Stimulated activated naive B cell treated with anti-CD40 and anti-IgM and Interleukin-4, amounts not matched to agents 10 μg/mL and 1 μg/mL and 100 μg/mL, for 72 hours (primary cell): ENCODE results near the gene PHC1.
"Not testable (repeated sequence)": the region's sequence is repeated elsewhere in the genome, so short reads cannot be mapped to it uniquely, and the experiment has no call there.

ENCODE experiments used
- ATAC-seq, 2 donors: fragments of 150-1000 bp; cut with Tn5 transposase; replicated peaks; 2 replicates each; pipeline ENCODE4 v1.10.0; 2021; ENCODE audit warnings: moderate library complexity in 1 of 2
- DNase-seq: peaks from one replicate; pipeline ENCODE4 v3.0.0; 2021
- H3K27ac Mint-ChIP-seq: one replicate; pipeline ENCODE4 v1.8.0; 2022; ENCODE audit warnings: mild to moderate bottlenecking, mixed read lengths
- H3K27me3 Mint-ChIP-seq, 2 donors: one replicate each; pipeline ENCODE4 v1.8.0; 2022; ENCODE audit warnings: mixed read lengths in 2 of 2
- H3K36me3 Mint-ChIP-seq, 2 donors: one replicate each; pipeline ENCODE4 v1.8.0; 2022; ENCODE audit warnings: mixed read lengths in 2 of 2, mild to moderate bottlenecking in 1 of 2
- H3K4me1 Mint-ChIP-seq, 2 donors: one replicate each; pipeline ENCODE4 v1.8.0; 2022; ENCODE audit warnings: mixed read lengths in 2 of 2, mild to moderate bottlenecking in 1 of 2
- H3K4me3 Mint-ChIP-seq, 2 donors: one replicate each; pipeline ENCODE4 v1.8.0; 2022; ENCODE audit warnings: mild to moderate bottlenecking in 2 of 2, mixed read lengths in 2 of 2, moderate library complexity in 1 of 2
- H3K9me3 Mint-ChIP-seq, 2 donors: one replicate each; pipeline ENCODE4 v1.8.0; 2022; ENCODE audit warnings: mixed read lengths in 2 of 2, mild to moderate bottlenecking in 1 of 2

The PHC1 gene

GRCh38 chr12:8899830-8900229, 14.5 kb upstream of the PHC1 start:
- peaks cover 39 to 60% of the 10 kb centered on the region in 2 donors for H3K4me1 Mint-ChIP-seq
- H3K9me3 Mint-ChIP-seq = peaks cover 12 to 17% of the 10 kb centered on the region in 2 donors
- H3K27ac Mint-ChIP-seq = no peak overlapping the region
- H3K4me3 Mint-ChIP-seq = peak overlapping the region in 1 of 2 donors; percentile 46
- H3K36me3 Mint-ChIP-seq = peaks cover 19 to 26% of the 10 kb centered on the region in 2 donors
- ATAC-seq (no peak), DNase-seq (no peak)
- H3K27me3 Mint-ChIP-seq = no peaks in the 10 kb centered on the region

- not testable (repeated sequence) for H3K27me3 Mint-ChIP-seq
- Mint-ChIP-seq H3K27ac (peak overlapping the region; percentile 63), H3K36me3 (peaks cover 19 to 26% of the 10 kb centered on the region in 2 donors), H3K4me1 (peaks cover 38 to 55% of the 10 kb centered on the region in 2 donors), H3K4me3 (peak overlapping the region; percentile 3 to 21), H3K9me3 (peaks cover 12 to 17% of the 10 kb centered on the region in 2 donors)
- DNase-seq = peak; percentile 19
- ATAC-seq = peak; percentile 73 to 76
These were observed 11.6 kb upstream of the PHC1 start for GRCh38 chr12:8902703-8903102.

- ATAC-seq (peak in 1 of 2 donors; percentile 35), DNase-seq (no peak)
- peaks cover 12 to 17% of the 10 kb centered on the region in 2 donors for H3K9me3 Mint-ChIP-seq
- H3K27me3 Mint-ChIP-seq = no peaks in the 10 kb centered on the region
- peak overlapping the region; percentile 78 for H3K27ac Mint-ChIP-seq
- H3K4me3 Mint-ChIP-seq = peak overlapping the region; percentile 18 to 48
- H3K36me3 Mint-ChIP-seq = peaks cover 19 to 26% of the 10 kb centered on the region in 2 donors
- H3K4me1 Mint-ChIP-seq = peaks cover 38 to 54% of the 10 kb centered on the region in 2 donors
These were observed 10.7 kb upstream of the PHC1 start for GRCh38 chr12:8903646-8904045.

GRCh38 chr12:8904665-8905064, 9.6 kb upstream of the PHC1 start:
- Mint-ChIP-seq H3K27me3 (no peaks in the 10 kb centered on the region), H3K36me3 (peaks cover 19 to 26% of the 10 kb centered on the region in 2 donors), H3K4me1 (peaks cover 30 to 44% of the 10 kb centered on the region in 2 donors), H3K9me3 (peaks cover 12 to 16% of the 10 kb centered on the region in 2 donors), H3K4me3 (no peak overlapping the region), H3K27ac (no peak overlapping the region)
- DNase-seq = no peak
- peak; percentile 48 to 52 for ATAC-seq

- ATAC-seq = no peak
- DNase-seq = no peak
- H3K27ac Mint-ChIP-seq = no peak overlapping the region
- H3K36me3 Mint-ChIP-seq = peaks cover 12 to 17% of the 10 kb centered on the region in 2 donors
- peaks cover 11 to 12% of the 10 kb centered on the region in 2 donors for H3K9me3 Mint-ChIP-seq
- H3K4me3 Mint-ChIP-seq = no peak overlapping the region
- peaks cover 25 to 36% of the 10 kb centered on the region in 2 donors for H3K4me1 Mint-ChIP-seq
- no peaks in the 10 kb centered on the region for H3K27me3 Mint-ChIP-seq
These were observed 8.8 kb upstream of the PHC1 start for GRCh38 chr12:8905546-8905945.

GRCh38 chr12:8906266-8907180, 7.8 kb upstream of the PHC1 start:
- H3K4me3 Mint-ChIP-seq = no peak overlapping the region
- DNase-seq = no peak
- peaks cover 8 to 12% of the 10 kb centered on the region in 2 donors for H3K36me3 Mint-ChIP-seq
- peaks cover 11 to 12% of the 10 kb centered on the region in 2 donors for H3K9me3 Mint-ChIP-seq
- H3K27me3 Mint-ChIP-seq = no peaks in the 10 kb centered on the region
- peaks cover 25 to 42% of the 10 kb centered on the region in 2 donors for H3K4me1 Mint-ChIP-seq
- no peak for ATAC-seq
- no peak overlapping the region for H3K27ac Mint-ChIP-seq

- Mint-ChIP-seq H3K4me3 (no peak overlapping the region), H3K27ac (no peak overlapping the region), H3K27me3 (no peaks in the 10 kb centered on the region), H3K36me3 (peaks cover 6 to 10% of the 10 kb centered on the region in 2 donors), H3K9me3 (peaks cover 8 to 10% of the 10 kb centered on the region in 2 donors), H3K4me1 (peaks cover 23 to 43% of the 10 kb centered on the region in 2 donors)
- ATAC-seq (no peak), DNase-seq (no peak)
These were observed 6.8 kb upstream of the PHC1 start for GRCh38 chr12:8907513-8907912.

- H3K4me1 Mint-ChIP-seq = peaks cover 16 to 32% of the 10 kb centered on the region in 2 donors
- no peak overlapping the region for H3K27ac Mint-ChIP-seq
- no peaks in the 10 kb centered on the region for H3K27me3 Mint-ChIP-seq
- H3K9me3 Mint-ChIP-seq = no peaks in the 10 kb centered on the region
- ATAC-seq = no peak
- DNase-seq = no peak
- H3K4me3 Mint-ChIP-seq = no peak overlapping the region
- H3K36me3 Mint-ChIP-seq = no peaks in the 10 kb centered on the region
These were observed 4.6 kb upstream of the PHC1 start for GRCh38 chr12:8909752-8910151.

- no peak overlapping the region for H3K4me3 Mint-ChIP-seq
- H3K36me3 Mint-ChIP-seq = no peaks in the 10 kb centered on the region
- H3K9me3 Mint-ChIP-seq = no peaks in the 10 kb centered on the region
- ATAC-seq (no peak), DNase-seq (no peak)
- H3K27ac Mint-ChIP-seq = no peak overlapping the region
- H3K4me1 Mint-ChIP-seq = peaks cover 10 to 22% of the 10 kb centered on the region in 2 donors
- H3K27me3 Mint-ChIP-seq = no peaks in the 10 kb centered on the region
These were observed 2.6 kb upstream of the PHC1 start for GRCh38 chr12:8911606-8912268.

GRCh38 chr12:8912914-8913313, 1.4 kb upstream of the PHC1 start:
- no peak overlapping the region for H3K4me3 Mint-ChIP-seq
- peaks cover 9 to 17% of the 10 kb centered on the region in 2 donors for H3K4me1 Mint-ChIP-seq
- ATAC-seq (no peak), DNase-seq (no peak)
- H3K9me3 Mint-ChIP-seq = no peaks in the 10 kb centered on the region
- peak overlapping the region; percentile 4 for H3K27ac Mint-ChIP-seq
- H3K27me3 Mint-ChIP-seq = no peaks in the 10 kb centered on the region
- H3K36me3 Mint-ChIP-seq = no peaks in the 10 kb centered on the region

- H3K36me3 Mint-ChIP-seq = peaks cover 4% of the 10 kb centered on the region in 2 donors
- DNase-seq = no peak
- H3K4me1 Mint-ChIP-seq = peaks cover 9 to 17% of the 10 kb centered on the region in 2 donors
- H3K9me3 Mint-ChIP-seq = no peaks in the 10 kb centered on the region
- ATAC-seq = no peak
- peak overlapping the region; percentile 94 for H3K27ac Mint-ChIP-seq
- no peaks in the 10 kb centered on the region for H3K27me3 Mint-ChIP-seq
- peak overlapping the region; percentile 89 to 92 for H3K4me3 Mint-ChIP-seq
These were observed 642 bp upstream of the PHC1 start for GRCh38 chr12:8913702-8914032.

GRCh38 chr12:8914716-8915526, 612 bp downstream of the PHC1 start:
- Mint-ChIP-seq H3K4me1 (peaks cover 9 to 17% of the 10 kb centered on the region in 2 donors), H3K36me3 (peaks cover 6 to 7% of the 10 kb centered on the region in 2 donors), H3K4me3 (no peak overlapping the region), H3K27ac (no peak overlapping the region), H3K9me3 (no peaks in the 10 kb centered on the region), H3K27me3 (no peaks in the 10 kb centered on the region)
- DNase-seq (peak; percentile 49), ATAC-seq (peak; percentile 90)

GRCh38 chr12:8916154-8916553, 1.8 kb downstream of the PHC1 start:
- DNase-seq (no peak), ATAC-seq (no peak)
- Mint-ChIP-seq H3K27ac (no peak overlapping the region), H3K4me3 (no peak overlapping the region), H3K4me1 (peaks cover 9 to 15% of the 10 kb centered on the region in 2 donors), H3K36me3 (peaks cover 6 to 12% of the 10 kb centered on the region in 2 donors), H3K27me3 (no peaks in the 10 kb centered on the region), H3K9me3 (no peaks in the 10 kb centered on the region)

GRCh38 chr12:8917031-8917430, 2.7 kb downstream of the PHC1 start:
- peaks cover 6 to 18% of the 10 kb centered on the region in 2 donors for H3K36me3 Mint-ChIP-seq
- H3K9me3 Mint-ChIP-seq = no peaks in the 10 kb centered on the region
- no peaks in the 10 kb centered on the region for H3K27me3 Mint-ChIP-seq
- ATAC-seq = no peak
- H3K27ac Mint-ChIP-seq = no peak overlapping the region
- H3K4me1 Mint-ChIP-seq = peaks cover 8 to 9% of the 10 kb centered on the region in 2 donors
- DNase-seq = no peak
- no peak overlapping the region for H3K4me3 Mint-ChIP-seq
